ENCODE data around the gene PAPPA2.

PAPPA2 gene

GRCh38 chr1:176460544-176461336 is 2.2 kb upstream of the PAPPA2 start:
- Histone ChIP-seq H3K9ac (ENCODE audit: low read length) (no peak overlapping the region), H3K4me3 (ENCODE audit: low read length) (no peak overlapping the region), H3K9me3 (ENCODE audit: control insufficient read depth, low read length) (peaks cover 14% of the 10 kb centered on the region), H3K36me3 (ENCODE audit: control insufficient read depth, insufficient read depth, low read length, severe bottlenecking) (no peaks in the 10 kb centered on the region), H3K4me1 (ENCODE audit: control insufficient read depth, insufficient read depth, low read length) (no peaks in the 10 kb centered on the region), H3K27me3 (replicated peaks; ENCODE audit: control insufficient read depth, insufficient read depth, low read length) (no peaks in the 10 kb centered on the region)
- DNase-seq (ENCODE audit: low read depth), result no peak

- no peak for DNase-seq (ENCODE audit: low read depth)
- H3K4me3 ChIP-seq (ENCODE audit: low read length), result no peak overlapping the region
- no peaks in the 10 kb centered on the region for H3K36me3 ChIP-seq (ENCODE audit: control insufficient read depth, insufficient read depth, low read length, severe bottlenecking)
- H3K4me1 ChIP-seq (ENCODE audit: control insufficient read depth, insufficient read depth, low read length), result no peaks in the 10 kb centered on the region
- H3K9ac ChIP-seq (ENCODE audit: low read length), result no peak overlapping the region
- peaks cover 14% of the 10 kb centered on the region for H3K9me3 ChIP-seq (ENCODE audit: control insufficient read depth, low read length)
- no peaks in the 10 kb centered on the region for H3K27me3 ChIP-seq (replicated peaks; ENCODE audit: control insufficient read depth, insufficient read depth, low read length)
These were observed 1.4 kb upstream of the PAPPA2 start for GRCh38 chr1:176461576-176461975.

- Histone ChIP-seq H3K9ac (ENCODE audit: low read length) (no peak overlapping the region), H3K9me3 (ENCODE audit: control insufficient read depth, low read length) (no peaks in the 10 kb centered on the region), H3K4me1 (ENCODE audit: control insufficient read depth, insufficient read depth, low read length) (no peaks in the 10 kb centered on the region), H3K36me3 (ENCODE audit: control insufficient read depth, insufficient read depth, low read length, severe bottlenecking) (no peaks in the 10 kb centered on the region), H3K27me3 (replicated peaks; ENCODE audit: control insufficient read depth, insufficient read depth, low read length) (no peaks in the 10 kb centered on the region), H3K4me3 (ENCODE audit: low read length) (no peak overlapping the region)
- no peak for DNase-seq (ENCODE audit: low read depth)
These were observed 3.5 kb downstream of the PAPPA2 start for GRCh38 chr1:176466514-176466913.

- Histone ChIP-seq H3K4me3 (ENCODE audit: low read length) (no peak overlapping the region), H3K36me3 (ENCODE audit: control insufficient read depth, insufficient read depth, low read length, severe bottlenecking) (no peaks in the 10 kb centered on the region), H3K27me3 (replicated peaks; ENCODE audit: control insufficient read depth, insufficient read depth, low read length) (no peaks in the 10 kb centered on the region), H3K9ac (ENCODE audit: low read length) (no peak overlapping the region), H3K4me1 (ENCODE audit: control insufficient read depth, insufficient read depth, low read length) (no peaks in the 10 kb centered on the region), H3K9me3 (ENCODE audit: control insufficient read depth, low read length) (no peaks in the 10 kb centered on the region)
- DNase-seq (ENCODE audit: low read depth), result no peak
These were observed 6.6 kb downstream of the PAPPA2 start for GRCh38 chr1:176469450-176470010.

GRCh38 chr1:176471338-176472121 is 8.6 kb downstream of the PAPPA2 start:
- Histone ChIP-seq H3K9me3 (ENCODE audit: control insufficient read depth, low read length) (no peaks in the 10 kb centered on the region), H3K36me3 (ENCODE audit: control insufficient read depth, insufficient read depth, low read length, severe bottlenecking) (no peaks in the 10 kb centered on the region), H3K4me1 (ENCODE audit: control insufficient read depth, insufficient read depth, low read length) (no peaks in the 10 kb centered on the region), H3K4me3 (ENCODE audit: low read length) (no peak overlapping the region), H3K27me3 (replicated peaks; ENCODE audit: control insufficient read depth, insufficient read depth, low read length) (no peaks in the 10 kb centered on the region), H3K9ac (ENCODE audit: low read length) (no peak overlapping the region)
- no peak for DNase-seq (ENCODE audit: low read depth)

GRCh38 chr1:176479971-176480370 is 17.0 kb downstream of the PAPPA2 start:
- Histone ChIP-seq H3K27me3 (replicated peaks; ENCODE audit: control insufficient read depth, insufficient read depth, low read length) (no peaks in the 10 kb centered on the region), H3K4me3 (ENCODE audit: low read length) (no peak overlapping the region), H3K4me1 (ENCODE audit: control insufficient read depth, insufficient read depth, low read length) (no peaks in the 10 kb centered on the region), H3K36me3 (ENCODE audit: control insufficient read depth, insufficient read depth, low read length, severe bottlenecking) (no peaks in the 10 kb centered on the region), H3K9me3 (ENCODE audit: control insufficient read depth, low read length) (no peaks in the 10 kb centered on the region), H3K9ac (ENCODE audit: low read length) (no peak overlapping the region)
- no peak for DNase-seq (ENCODE audit: low read depth)

- Histone ChIP-seq H3K4me1 (ENCODE audit: control insufficient read depth, insufficient read depth, low read length) (no peaks in the 10 kb centered on the region), H3K27me3 (replicated peaks; ENCODE audit: control insufficient read depth, insufficient read depth, low read length) (no peaks in the 10 kb centered on the region), H3K9ac (ENCODE audit: low read length) (no peak overlapping the region), H3K9me3 (ENCODE audit: control insufficient read depth, low read length) (no peaks in the 10 kb centered on the region), H3K36me3 (ENCODE audit: control insufficient read depth, insufficient read depth, low read length, severe bottlenecking) (no peaks in the 10 kb centered on the region), H3K4me3 (ENCODE audit: low read length) (no peak overlapping the region)
- DNase-seq (ENCODE audit: low read depth), result no peak
These were observed 17.8 kb downstream of the PAPPA2 start for GRCh38 chr1:176480750-176481149.

- DNase-seq (ENCODE audit: low read depth), result no peak
- Histone ChIP-seq H3K4me1 (ENCODE audit: control insufficient read depth, insufficient read depth, low read length) (no peaks in the 10 kb centered on the region), H3K36me3 (ENCODE audit: control insufficient read depth, insufficient read depth, low read length, severe bottlenecking) (no peaks in the 10 kb centered on the region), H3K9me3 (ENCODE audit: control insufficient read depth, low read length) (no peaks in the 10 kb centered on the region), H3K4me3 (ENCODE audit: low read length) (no peak overlapping the region), H3K27me3 (replicated peaks; ENCODE audit: control insufficient read depth, insufficient read depth, low read length) (no peaks in the 10 kb centered on the region), H3K9ac (ENCODE audit: low read length) (no peak overlapping the region)
These were observed 22.1 kb downstream of the PAPPA2 start for GRCh38 chr1:176485083-176485482.

GRCh38 chr1:176494436-176494835 is 31.5 kb downstream of the PAPPA2 start:
- no peak for DNase-seq (ENCODE audit: low read depth)
- peaks cover 4% of the 10 kb centered on the region for H3K4me1 ChIP-seq (ENCODE audit: control insufficient read depth, insufficient read depth, low read length)
- H3K27me3 ChIP-seq (replicated peaks; ENCODE audit: control insufficient read depth, insufficient read depth, low read length), result no peaks in the 10 kb centered on the region
- no peak overlapping the region for H3K9ac ChIP-seq (ENCODE audit: low read length)
- no peaks in the 10 kb centered on the region for H3K36me3 ChIP-seq (ENCODE audit: control insufficient read depth, insufficient read depth, low read length, severe bottlenecking)
- H3K4me3 ChIP-seq (ENCODE audit: low read length), result no peak overlapping the region
- no peaks in the 10 kb centered on the region for H3K9me3 ChIP-seq (ENCODE audit: control insufficient read depth, low read length)

- Histone ChIP-seq H3K9me3 (ENCODE audit: control insufficient read depth, low read length) (no peaks in the 10 kb centered on the region), H3K9ac (ENCODE audit: low read length) (no peak overlapping the region), H3K4me3 (ENCODE audit: low read length) (no peak overlapping the region), H3K36me3 (ENCODE audit: control insufficient read depth, insufficient read depth, low read length, severe bottlenecking) (no peaks in the 10 kb centered on the region), H3K27me3 (replicated peaks; ENCODE audit: control insufficient read depth, insufficient read depth, low read length) (no peaks in the 10 kb centered on the region), H3K4me1 (ENCODE audit: control insufficient read depth, insufficient read depth, low read length) (peaks cover 20% of the 10 kb centered on the region)
- no peak for DNase-seq (ENCODE audit: low read depth)
These were observed 36.7 kb downstream of the PAPPA2 start for GRCh38 chr1:176499671-176500070.

- no peaks in the 10 kb centered on the region for H3K27me3 ChIP-seq (replicated peaks; ENCODE audit: control insufficient read depth, insufficient read depth, low read length)
- H3K36me3 ChIP-seq (ENCODE audit: control insufficient read depth, insufficient read depth, low read length, severe bottlenecking), result no peaks in the 10 kb centered on the region
- no peak overlapping the region for H3K9ac ChIP-seq (ENCODE audit: low read length)
- no peak for DNase-seq (ENCODE audit: low read depth)
- H3K9me3 ChIP-seq (ENCODE audit: control insufficient read depth, low read length), result no peaks in the 10 kb centered on the region
- peaks cover 24% of the 10 kb centered on the region for H3K4me1 ChIP-seq (ENCODE audit: control insufficient read depth, insufficient read depth, low read length)
- no peak overlapping the region for H3K4me3 ChIP-seq (ENCODE audit: low read length)
These were observed 38.6 kb downstream of the PAPPA2 start for GRCh38 chr1:176501599-176501998.

Measured in adipocyte (in vitro differentiated cells).